Choroid plexus epithelial cell (primary cell): ENCODE data around the gene ELSPBP1.

Source experiments
- DNase-seq: peaks from one replicate; pipeline ENCODE4 v3.0.0-alpha.2; 2010; ENCODE audit warnings: low read depth
- H3K4me3 ChIP-seq: 2 replicates; pipeline ENCODE4 v1.5.1; 2011; ENCODE audit warnings: low read depth, mild to moderate bottlenecking, control low read depth, low read length, moderate library complexity
- CTCF ChIP-seq: conservative IDR thresholded peaks from 2 replicates; pipeline ENCODE4 v1.5.1; 2011; ENCODE audit warnings: low read depth, mild to moderate bottlenecking, control low read depth, inconsistent platforms, low read length, moderate library complexity

The ELSPBP1 gene

GRCh38 chr19:47996230-47996727 lies 1.8 kb downstream of the ELSPBP1 start:
- TF ChIP-seq CTCF = no peak
- H3K4me3 ChIP-seq = no peak overlapping the region
- no peak for DNase-seq

GRCh38 chr19:47998800-47999199 lies 4.4 kb downstream of the ELSPBP1 start:
- no peak for TF ChIP-seq CTCF
- DNase-seq = no peak
- no peak overlapping the region for H3K4me3 ChIP-seq

GRCh38 chr19:48000846-48001245 lies 6.4 kb downstream of the ELSPBP1 start:
- no peak overlapping the region for H3K4me3 ChIP-seq
- DNase-seq = no peak
- no peak for TF ChIP-seq CTCF

GRCh38 chr19:48004236-48004635 lies 9.8 kb downstream of the ELSPBP1 start:
- no peak for DNase-seq
- no peak for TF ChIP-seq CTCF
- no peak overlapping the region for H3K4me3 ChIP-seq

GRCh38 chr19:48006762-48007161 lies 12.3 kb downstream of the ELSPBP1 start:
- peak; percentile 3 for DNase-seq
- H3K4me3 ChIP-seq = no peak overlapping the region
- peak; percentile 39 for TF ChIP-seq CTCF

GRCh38 chr19:48010932-48011758 lies 16.7 kb downstream of the ELSPBP1 start:
- no peak overlapping the region for H3K4me3 ChIP-seq
- no peak for DNase-seq
- TF ChIP-seq CTCF = no peak

- DNase-seq = no peak
- TF ChIP-seq CTCF = no peak
- no peak overlapping the region for H3K4me3 ChIP-seq
Measured at GRCh38 chr19:48020686-48021085, 26.3 kb downstream of the ELSPBP1 start.
